Astrocyte of the spinal cord (primary cell): ENCODE measurements around the gene TSPAN4.

Experiments
- DNase-seq: peaks from one replicate; pipeline ENCODE4 v3.0.0; 2011; ENCODE audit warnings: low read depth, low spot score
- H3K4me3 ChIP-seq: 2 replicates; pipeline ENCODE4 v1.5.1; 2011; ENCODE audit warnings: low read depth, mild to moderate bottlenecking, low read length, moderate library complexity
- CTCF ChIP-seq: IDR thresholded peaks from 2 replicates; pipeline ENCODE4 v1.5.1; 2012; ENCODE audit warnings: low read depth, mild to moderate bottlenecking, low read length, inconsistent platforms
- in situ Hi-C: cut with HindIII; loops from 2 replicates; pipeline ENCODE4 v1.10.0; 2017; ENCODE audit warnings: low sequenced_read_pairs

The TSPAN4 gene

GRCh38 chr11:863023-863909 is 20.6 kb downstream of the TSPAN4 start:
- in situ Hi-C loops: no loop called here
- H3K4me3 ChIP-seq: no peak overlapping the region
- no peak for TF ChIP-seq CTCF
- no peak for DNase-seq

DNA sequence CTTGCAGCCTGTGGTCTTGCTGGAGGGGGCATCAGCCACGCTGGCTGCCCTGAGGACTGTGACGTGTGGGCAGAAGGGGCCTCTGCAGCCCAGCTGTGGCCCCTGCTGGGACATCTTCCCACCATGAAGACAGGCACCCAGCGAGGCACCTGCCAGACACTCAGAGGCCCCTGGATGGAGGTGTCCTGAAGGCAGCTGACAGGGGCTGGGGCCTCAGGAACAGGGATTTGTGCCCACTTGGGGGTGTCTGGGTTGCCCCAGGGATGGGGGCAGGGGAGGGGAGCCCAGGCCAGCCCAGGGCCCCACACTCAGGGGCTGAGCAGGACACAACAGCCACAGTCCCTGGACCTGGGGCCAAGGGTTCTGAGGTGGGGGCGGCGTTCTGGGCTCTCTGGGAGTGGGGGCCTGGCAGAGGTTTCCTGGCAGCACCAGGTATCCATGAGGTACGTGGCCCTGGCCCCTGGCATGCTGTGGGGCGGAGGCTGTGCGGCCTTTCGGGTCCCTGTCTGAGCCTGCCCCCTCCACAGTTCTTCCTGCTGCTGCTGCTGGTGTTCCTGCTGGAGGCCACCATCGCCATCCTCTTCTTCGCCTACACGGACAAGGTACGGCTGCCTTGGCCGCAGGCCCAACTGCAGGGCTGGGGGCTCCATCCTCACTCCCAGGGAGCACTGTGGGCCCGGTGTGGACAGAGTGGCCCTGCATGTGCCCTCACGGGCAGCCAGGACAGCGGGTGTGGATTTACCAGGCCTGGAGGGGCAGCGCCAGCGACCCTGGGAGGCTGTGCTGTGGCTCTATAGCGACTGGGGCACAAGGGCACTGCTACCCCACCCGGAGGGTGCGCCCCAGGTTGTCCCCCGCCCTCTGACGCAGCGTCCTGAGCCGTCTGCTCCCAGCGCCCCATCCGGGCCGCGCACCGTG is 21.5 kb downstream of the TSPAN4 start:
- in situ Hi-C loops: no loop called here
- no peak for DNase-seq
- no peak overlapping the region for H3K4me3 ChIP-seq
- TF ChIP-seq CTCF: no peak

DNA sequence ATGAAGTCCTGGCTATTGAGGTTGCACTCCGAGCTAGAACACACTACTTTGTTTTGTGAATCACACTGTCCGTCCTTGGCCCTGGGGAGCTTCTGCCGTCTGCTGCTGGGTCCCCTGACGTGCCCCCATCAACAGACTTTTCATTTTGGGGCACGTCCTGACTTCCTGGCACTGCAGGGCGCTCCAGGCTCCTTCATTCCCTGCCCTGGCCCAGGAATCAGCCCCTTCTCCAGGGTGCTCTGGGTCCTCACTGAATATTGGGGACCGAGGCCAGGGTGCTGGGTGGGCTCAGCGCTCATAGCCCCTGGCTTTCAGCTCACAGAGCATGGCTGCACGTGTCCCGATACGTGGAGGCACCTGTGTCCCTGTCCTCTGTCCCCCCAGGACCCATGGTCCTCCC is 22.2 kb downstream of the TSPAN4 start:
- no peak overlapping the region for H3K4me3 ChIP-seq
- no peak for TF ChIP-seq CTCF
- no peak for DNase-seq
- in situ Hi-C loops: no loop called here

DNA sequence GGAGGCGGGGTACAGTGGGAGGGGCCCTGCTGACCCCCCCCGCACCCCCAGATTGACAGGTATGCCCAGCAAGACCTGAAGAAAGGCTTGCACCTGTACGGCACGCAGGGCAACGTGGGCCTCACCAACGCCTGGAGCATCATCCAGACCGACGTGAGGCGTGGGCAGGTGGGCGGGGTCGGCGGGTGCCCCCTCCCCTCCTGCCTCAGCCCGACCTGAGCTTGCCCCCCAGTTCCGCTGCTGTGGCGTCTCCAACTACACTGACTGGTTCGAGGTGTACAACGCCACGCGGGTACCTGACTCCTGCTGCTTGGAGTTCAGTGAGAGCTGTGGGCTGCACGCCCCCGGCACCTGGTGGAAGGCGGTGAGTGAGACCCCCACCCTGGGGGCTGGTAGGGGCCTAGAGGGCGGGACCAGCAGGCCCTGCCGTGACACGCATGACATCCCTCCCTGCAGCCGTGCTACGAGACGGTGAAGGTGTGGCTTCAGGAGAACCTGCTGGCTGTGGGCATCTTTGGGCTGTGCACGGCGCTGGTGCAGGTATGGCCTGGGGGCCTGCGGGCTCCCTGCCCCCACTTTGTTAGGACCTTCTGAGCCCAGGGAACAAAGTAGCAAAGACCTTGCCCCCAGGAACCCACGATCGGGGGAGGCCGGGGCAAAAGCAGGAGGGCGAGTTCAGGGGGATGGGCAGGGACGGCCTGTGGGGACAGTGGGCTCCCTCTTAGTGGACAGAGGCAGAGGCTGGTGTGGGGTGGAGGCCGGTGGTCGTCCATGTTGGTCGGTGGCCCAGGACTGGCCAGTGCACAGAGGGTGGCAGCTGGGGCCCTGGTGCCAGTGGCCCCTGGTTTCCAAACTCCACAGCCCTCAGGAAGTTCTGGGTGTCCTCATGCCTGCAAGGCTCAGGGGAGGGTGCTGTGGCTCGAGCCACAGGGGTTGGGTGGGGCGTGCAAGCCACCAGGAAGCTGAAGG is 23.1 kb downstream of the TSPAN4 start:
- no peak for TF ChIP-seq CTCF
- DNase-seq: no peak
- H3K4me3 ChIP-seq: no peak overlapping the region
- in situ Hi-C loops: no loop called here

- no peak for DNase-seq
- TF ChIP-seq CTCF: no peak
- H3K4me3 ChIP-seq: no peak overlapping the region
- in situ Hi-C loops: no loop called here
These were observed 23.8 kb downstream of the TSPAN4 start for GRCh38 chr11:866481-866880.

GRCh38 chr11:867856-868358 is 25.3 kb downstream of the TSPAN4 start:
- TF ChIP-seq CTCF: no peak
- DNase-seq: no peak
- in situ Hi-C loops: no loop called here
- no peak overlapping the region for H3K4me3 ChIP-seq
